Activated CD4-positive, alpha-beta T cell treated with anti-CD3 and anti-CD28 coated beads for 4 hours (primary cell): ENCODE measurements around the gene ADGRG1.
"Not testable (repeated sequence)": the region's sequence is repeated elsewhere in the genome, so short reads cannot be mapped to it uniquely, and the experiment has no call there.

Experiments
- DNase-seq, 2 donors: peaks; one replicate each; pipeline ENCODE4 v3.0.0-alpha.2; 2020

ADGRG1 gene

GRCh38 chr16:57669476-57670162, 41.2 kb downstream of the ADGRG1 start:
- no peak for DNase-seq

- no peak for DNase-seq
Observed at GRCh38 chr16:57670196-57670595, 41.8 kb downstream of the ADGRG1 start.

GRCh38 chr16:57671451-57671850, 43.0 kb downstream of the ADGRG1 start:
- DNase-seq, result not testable (repeated sequence)

DNA sequence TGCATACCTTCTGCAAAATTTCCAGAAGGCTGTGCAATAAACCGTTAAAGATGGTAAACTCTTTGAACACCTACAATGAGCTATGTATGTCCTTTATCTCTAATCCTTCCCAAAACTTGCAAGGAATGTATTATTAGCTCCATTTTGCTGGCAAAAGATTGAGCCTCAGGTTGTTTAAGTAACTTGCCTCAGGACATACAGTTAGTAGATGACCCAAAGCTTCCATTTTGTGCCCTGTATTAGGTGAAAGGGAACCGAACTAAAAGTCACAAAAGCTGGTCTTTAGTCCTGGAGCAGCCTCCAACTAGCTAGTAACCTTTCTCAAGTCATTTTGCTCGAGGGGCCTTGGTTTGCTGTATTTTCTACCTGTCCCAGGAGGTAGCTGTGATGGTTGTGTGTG, 44.0 kb downstream of the ADGRG1 start:
- no peak for DNase-seq

- DNase-seq, result no peak
Observed at GRCh38 chr16:57672824-57673223, 44.4 kb downstream of the ADGRG1 start.

DNA sequence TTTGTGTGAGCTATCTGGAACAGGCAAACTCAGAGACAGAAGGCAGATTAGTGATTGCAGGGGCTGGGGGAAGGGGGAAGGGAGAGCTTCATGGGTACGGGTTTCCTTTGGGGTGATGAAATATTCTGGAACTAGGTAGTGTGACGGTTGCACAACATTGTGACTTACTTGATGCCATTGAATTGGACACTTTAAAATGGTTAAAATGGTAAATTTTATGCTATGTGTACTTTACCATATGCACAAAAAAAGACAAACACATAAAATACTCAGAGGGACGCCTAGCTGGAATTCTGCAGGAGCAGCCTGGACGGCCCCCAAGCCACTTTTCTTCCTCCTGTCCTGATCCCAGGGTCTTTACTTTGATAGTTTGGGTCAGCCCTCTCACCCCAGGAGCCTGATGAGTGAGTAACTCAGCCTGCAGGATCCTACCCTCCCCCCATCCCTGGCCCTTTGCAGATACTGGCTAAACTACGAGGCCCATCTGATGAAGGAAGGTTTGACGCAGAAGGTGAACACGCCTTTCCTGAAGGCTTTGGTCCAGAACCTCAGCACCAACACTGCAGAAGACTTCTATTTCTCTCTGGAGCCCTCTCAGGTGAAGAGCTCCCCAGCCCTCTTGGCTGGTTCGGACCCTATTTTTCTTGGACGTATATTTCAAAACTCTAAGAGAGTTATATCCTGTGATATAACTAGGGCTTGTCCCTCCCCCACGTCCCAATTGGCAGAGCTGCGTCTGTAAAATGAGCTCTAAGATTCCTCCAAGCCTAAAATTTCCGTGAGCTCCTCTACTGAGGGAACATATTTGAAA, 47.5 kb downstream of the ADGRG1 start:
- DNase-seq, result no peak

DNA sequence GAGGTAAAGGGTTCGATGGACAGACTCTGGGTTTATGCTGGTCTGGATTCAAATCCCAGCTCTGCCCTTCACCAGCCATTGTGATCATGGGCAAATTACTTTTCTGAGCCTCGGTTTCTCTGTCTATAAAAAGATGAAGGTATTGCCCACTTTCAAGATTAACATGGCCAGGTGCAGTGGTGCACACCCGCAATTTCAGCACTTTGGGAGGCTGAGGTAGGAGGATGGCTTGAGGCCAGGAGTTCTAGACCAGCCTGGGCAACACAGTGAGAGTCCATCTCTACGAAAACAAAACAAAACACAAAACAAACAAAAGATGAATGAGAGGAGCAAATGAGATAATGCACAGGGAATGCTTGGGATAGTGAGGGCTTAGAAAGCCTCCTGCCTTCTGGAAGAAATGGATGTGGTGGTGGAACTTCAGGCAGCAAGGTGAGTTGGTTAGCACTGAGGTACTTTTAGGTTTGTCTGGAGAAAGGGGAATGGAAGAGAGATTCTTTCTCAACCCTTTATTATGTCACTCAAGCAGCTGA, 48.2 kb downstream of the ADGRG1 start:
- DNase-seq, result no peak

DNA sequence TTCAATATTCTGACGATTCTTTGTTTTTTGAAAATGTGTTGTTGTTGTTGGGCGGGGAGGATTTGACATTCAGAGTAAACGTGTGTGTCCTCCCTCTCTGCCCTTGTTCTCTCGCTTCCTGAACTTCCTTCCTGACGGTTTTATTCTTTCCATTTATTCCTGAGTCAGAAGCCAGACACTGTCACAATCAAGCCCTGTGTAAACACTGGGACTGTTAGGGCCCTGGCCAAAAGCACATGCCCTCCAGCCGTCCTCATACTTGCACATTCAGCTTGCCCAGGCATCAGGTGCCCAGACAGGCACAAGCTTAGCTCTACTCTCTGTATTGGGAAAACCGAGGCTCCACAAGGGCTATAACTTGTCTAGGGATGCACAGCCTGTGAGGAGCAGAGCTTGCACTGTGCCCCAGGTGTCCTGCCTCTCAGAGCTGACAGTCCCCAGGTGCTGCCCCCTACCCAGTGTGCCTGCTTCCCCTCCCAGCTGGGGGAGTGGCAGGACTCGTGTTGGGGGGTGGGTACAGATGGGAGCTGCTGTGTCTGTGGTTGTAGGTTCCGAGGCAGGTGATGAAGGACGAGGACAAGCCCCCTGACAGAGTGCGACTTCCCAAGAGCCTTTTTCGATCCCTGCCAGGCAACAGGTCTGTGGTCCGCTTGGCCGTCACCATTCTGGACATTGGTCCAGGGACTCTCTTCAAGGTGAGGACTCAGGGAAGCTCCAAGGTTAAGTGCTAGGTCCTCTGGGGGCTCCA, 49.4 kb downstream of the ADGRG1 start:
- no peak for DNase-seq

- DNase-seq, result no peak
Observed at GRCh38 chr16:57679016-57679415, 50.6 kb downstream of the ADGRG1 start.

DNA sequence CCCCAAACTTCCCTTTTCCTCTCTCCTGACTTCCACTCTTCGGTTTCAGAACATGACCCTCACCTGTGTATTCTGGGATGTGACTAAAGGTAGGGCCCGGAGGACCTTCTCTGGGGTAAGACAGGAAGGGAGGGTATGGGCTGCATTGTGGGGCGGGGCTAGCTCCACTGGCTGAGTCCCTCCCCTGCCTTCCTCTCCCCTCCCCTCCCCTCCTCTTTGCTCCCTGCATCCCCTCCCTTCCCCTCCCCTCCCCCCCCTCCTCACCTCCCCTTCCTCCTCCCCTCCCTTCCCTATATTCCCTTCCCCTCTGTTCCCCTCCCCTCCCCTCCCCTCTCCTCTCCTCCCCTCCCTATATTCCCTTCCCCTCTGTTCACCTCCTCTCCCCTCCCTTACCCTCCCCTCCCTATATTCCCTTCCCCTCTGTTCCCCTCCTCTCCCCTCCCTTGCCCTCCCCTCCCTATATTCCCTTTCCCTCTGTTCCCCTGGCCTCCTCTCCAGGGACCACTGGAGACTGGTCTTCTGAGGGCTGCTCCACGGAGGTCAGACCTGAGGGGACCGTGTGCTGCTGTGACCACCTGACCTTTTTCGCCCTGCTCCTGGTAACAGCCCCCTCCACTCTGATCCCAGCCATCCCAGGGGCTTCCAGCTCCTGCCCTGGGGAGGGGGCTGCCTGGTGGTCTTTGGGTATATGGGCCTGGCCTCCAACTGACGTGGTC, 51.5 kb downstream of the ADGRG1 start:
- DNase-seq, result no peak

- DNase-seq, result no peak
Observed at GRCh38 chr16:57680842-57681375, 52.5 kb downstream of the ADGRG1 start.

DNA sequence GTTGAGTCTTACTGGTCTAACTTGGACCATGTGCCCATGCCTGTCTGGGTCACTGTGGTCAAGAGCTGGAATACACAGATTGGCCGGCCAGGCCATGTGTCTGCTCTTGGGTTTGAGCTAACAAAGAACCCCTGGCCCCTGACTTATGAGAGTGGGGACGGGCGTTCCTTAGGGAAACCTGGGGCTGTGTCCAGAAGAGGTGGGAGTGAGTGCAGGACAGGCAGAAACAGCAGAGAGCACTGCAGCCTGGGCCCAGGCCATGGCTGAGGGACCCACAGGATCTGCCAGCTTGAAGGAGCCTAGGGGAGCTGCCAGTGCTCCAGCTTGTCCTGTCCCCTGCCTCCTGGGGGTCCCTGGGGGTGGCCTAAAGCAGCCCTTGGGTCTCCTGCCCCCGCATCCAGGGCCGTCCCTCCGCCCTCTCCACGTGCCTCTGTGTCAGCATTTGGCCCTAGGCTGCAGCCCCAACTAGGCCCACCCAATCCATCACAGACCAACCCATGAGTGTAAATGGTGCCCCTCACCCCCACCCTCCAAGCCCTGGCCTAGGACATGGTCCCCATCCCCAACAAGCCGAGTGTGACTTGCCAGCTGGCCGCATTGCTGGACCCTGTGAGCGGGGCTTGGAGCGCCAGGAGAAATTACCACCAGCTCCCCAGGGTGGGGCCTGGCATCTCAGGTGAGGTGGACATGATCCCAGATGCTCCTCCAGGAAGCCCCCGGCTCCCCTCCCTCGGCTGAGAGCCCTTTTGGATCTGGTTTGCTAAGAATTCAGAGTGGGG, 53.7 kb downstream of the ADGRG1 start:
- DNase-seq, result no peak

DNA sequence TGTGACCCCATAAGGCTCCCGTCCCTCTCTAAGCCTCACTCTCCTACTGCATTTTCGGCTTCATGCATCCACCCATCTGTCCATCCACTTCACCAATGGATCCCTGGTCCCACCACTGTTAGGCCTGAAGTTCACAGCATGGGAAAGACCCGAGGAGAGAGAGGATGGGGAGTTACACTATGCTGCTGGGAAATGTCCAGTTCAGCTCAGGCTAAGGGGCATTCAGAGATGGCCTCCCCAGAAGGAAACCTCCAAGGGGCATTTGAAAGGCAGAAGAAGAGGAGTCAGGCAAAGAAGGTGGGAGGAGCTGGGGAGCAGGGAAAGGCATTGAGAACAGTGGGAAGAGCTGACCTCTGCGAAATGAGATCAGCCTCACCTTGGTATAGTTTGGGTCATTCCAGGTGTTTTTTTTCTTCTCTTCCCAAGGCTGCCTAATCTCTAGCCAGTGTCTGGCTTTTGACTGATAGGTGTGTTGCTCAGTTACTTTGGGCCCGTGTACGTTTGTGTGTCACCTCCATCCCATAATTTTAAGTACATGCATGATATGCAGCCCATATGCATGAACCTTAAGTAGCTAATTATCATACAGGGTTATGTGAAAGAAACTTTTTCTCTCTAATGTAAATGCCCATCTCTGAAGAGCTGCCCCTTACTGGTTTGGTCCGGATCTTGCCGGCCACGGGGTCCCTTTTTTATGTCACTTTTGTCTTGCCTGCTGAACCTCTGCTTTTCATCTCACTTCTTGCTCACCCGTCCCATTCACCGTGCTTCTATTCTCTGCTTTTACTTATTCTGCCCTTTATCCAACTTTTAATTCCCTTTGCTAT, 54.6 kb downstream of the ADGRG1 start:
- DNase-seq, result no peak

GRCh38 chr16:57683636-57684545, 55.5 kb downstream of the ADGRG1 start:
- no peak for DNase-seq

GRCh38 chr16:57684626-57685358, 56.4 kb downstream of the ADGRG1 start:
- DNase-seq, result no peak

DNA sequence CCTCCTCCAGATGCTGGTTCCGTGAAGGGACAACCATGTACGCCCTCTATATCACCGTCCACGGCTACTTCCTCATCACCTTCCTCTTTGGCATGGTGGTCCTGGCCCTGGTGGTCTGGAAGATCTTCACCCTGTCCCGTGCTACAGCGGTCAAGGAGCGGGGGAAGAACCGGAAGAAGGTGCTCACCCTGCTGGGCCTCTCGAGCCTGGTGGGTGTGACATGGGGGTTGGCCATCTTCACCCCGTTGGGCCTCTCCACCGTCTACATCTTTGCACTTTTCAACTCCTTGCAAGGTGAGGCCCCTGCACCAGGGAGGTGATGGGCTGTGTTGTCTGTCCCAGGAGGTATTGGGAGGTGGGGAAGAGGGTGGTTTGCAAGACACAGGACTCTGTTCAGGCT, 57.2 kb downstream of the ADGRG1 start:
- no peak for DNase-seq

DNA sequence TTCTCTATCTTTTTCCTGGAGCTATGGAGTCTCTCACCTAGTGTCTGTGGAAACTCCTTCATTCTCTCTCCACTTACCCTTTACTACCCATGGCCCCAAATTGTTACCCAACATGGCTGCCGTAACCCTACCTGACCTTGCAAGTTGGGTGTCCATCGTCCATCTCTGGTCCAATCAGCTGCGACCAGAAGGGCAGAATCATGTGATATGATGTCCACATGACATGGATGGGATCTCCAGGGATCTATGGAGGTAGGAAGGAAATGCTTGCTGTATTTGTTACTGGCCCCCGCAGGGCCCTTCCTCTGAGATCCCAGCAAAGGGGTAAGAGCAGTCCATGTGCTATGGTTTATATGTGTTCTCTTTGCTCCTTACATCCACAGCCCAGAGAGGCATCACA, 58.1 kb downstream of the ADGRG1 start:
- no peak for DNase-seq

DNA sequence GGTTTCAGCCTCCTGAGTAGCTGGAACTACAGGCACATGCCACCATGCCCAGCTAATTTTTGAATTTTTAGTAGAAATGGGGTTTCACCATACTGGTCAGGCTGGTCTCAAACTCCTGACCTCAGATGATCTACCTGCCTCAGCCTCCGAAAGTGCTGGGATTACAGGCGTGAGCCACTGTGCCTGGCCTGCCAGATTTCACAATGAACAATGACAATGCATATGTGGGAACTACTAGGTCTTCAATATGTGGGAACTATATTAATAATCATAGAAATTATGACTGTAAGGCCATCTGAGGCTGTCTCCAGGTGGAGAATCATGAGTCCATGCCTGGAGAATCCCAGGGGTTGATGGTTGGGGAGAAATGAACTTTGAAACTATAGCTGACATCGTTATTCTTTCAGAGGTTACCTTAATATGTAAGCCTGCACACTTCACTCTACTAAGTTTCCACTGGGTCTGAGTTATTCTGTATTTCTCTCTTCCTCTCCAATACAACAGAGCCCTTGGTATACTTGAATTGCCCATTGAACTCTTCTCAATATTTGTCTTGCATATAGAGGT, 59.0 kb downstream of the ADGRG1 start:
- DNase-seq, result no peak
